Panc1 (cell line): ENCODE results near the gene TMEM51. TPM values are rescaled to one million over a fixed set of nuclear protein-coding genes. Genes with fewer than 3 reads are reported as not detected.

Experiments used
- ATAC-seq: fragments of 200-7000 bp; cut with Tn5 transposase; 2 replicates; pipeline ENCODE4 v1.9.1; 2020; ENCODE audit warnings: mild to moderate bottlenecking, moderate library complexity
- BruUV-seq: library from RNA; stranded (reverse); fragments of 400-500 nt; replicated peaks from 2 replicates; lab custom pipeline; 2021; lab: Mats Ljungman, UMichigan
- CTCF ChIA-PET: fragments of 300-600 bp; sonication (Branson Sonifier 250); formaldehyde crosslinking; loops from one replicate; lab custom pipeline; 2022; ENCODE audit warnings: antibody characterized with exemption; lab: Charles Lee
- POLR2A ChIA-PET: fragments of 300-600 bp; sonication (Branson Sonifier 250); formaldehyde crosslinking; loops from one replicate; lab custom pipeline; 2022; ENCODE audit warnings: antibody characterized with exemption; lab: Charles Lee
- DNase-seq: peaks from one replicate; pipeline ENCODE4 v3.0.0-alpha.2; 2010; ENCODE audit warnings: low read depth, low spot score
- H3K27ac ChIP-seq: 2 replicates; pipeline ENCODE4 v1.5.1; 2011; ENCODE audit warnings: mild to moderate bottlenecking, low read length, inconsistent platforms
- H3K27me3 ChIP-seq: fragments of 200-500 bp; sonication (Bioruptor generic); 2 replicates; pipeline ENCODE4 v1.6.0; 2014; ENCODE audit warnings: low read length, inconsistent platforms; ENCODE audit not compliant: control insufficient read depth, insufficient read depth
- H3K36me3 ChIP-seq: fragments of 200-500 bp; sonication (Bioruptor generic); 2 replicates; pipeline ENCODE4 v1.5.1; 2014; ENCODE audit warnings: inconsistent platforms, mild to moderate bottlenecking, low read length, moderate library complexity; ENCODE audit not compliant: control insufficient read depth, insufficient read depth
- H3K4me1 ChIP-seq: 2 replicates; pipeline ENCODE4 v1.5.1; 2011; ENCODE audit warnings: inconsistent platforms, mild to moderate bottlenecking, low read length, moderate library complexity; ENCODE audit not compliant: control insufficient read depth, insufficient read depth
- H3K4me3 ChIP-seq, 2 experiments: 2 replicates each; pipeline ENCODE4 v1.5.1; 2011 to 2012; ENCODE audit warnings: low read depth in 2 of 2, low read length in 2 of 2, mild to moderate bottlenecking in 2 of 2, inconsistent platforms in 1 of 2, moderate library complexity in 1 of 2
- H3K9me3 ChIP-seq: fragments of 200-500 bp; sonication (Bioruptor generic); 2 replicates; pipeline ENCODE4 v1.5.1; 2014; ENCODE audit warnings: low read depth, mild to moderate bottlenecking, inconsistent platforms, low read length, moderate library complexity; ENCODE audit not compliant: control insufficient read depth, insufficient read depth
- CTCF ChIP-seq: fragments of 450-650 bp; IDR thresholded peaks from 2 replicates; pipeline ENCODE4 v1.5.1; 2017; ENCODE audit warnings: mild to moderate bottlenecking
- POLR2AphosphoS5 ChIP-seq: IDR thresholded peaks from 2 replicates; pipeline ENCODE4 v1.6.1; 2012; ENCODE audit warnings: mild to moderate bottlenecking, low read depth, low read length, moderate library complexity
- REST ChIP-seq, 2 experiments: IDR thresholded peaks; 2 replicates each; pipeline ENCODE4 v1.6.1; 2011 to 2012; ENCODE audit warnings: low read depth in 2 of 2, control low read depth in 1 of 2, low read length in 1 of 2, mild to moderate bottlenecking in 1 of 2, moderate library complexity in 1 of 2; ENCODE audit not compliant: insufficient read depth in 1 of 2
- SIN3A ChIP-seq: IDR thresholded peaks from 2 replicates; pipeline ENCODE4 v1.6.1; 2012; ENCODE audit warnings: low read depth, mild to moderate bottlenecking, low read length, moderate library complexity, borderline replicate concordance; ENCODE audit not compliant: insufficient read depth
- TCF7L2 ChIP-seq: IDR thresholded peaks from 2 replicates; pipeline ENCODE4 v1.6.1; 2011; ENCODE audit warnings: mild to moderate bottlenecking, low read depth, low read length, inconsistent platforms
- in situ Hi-C: cut with HindIII; loops from 2 replicates; pipeline ENCODE4 v1.10.0; 2016; ENCODE audit warnings: low sequenced_read_pairs, low pct_unique_long_range_greater_than_20kb
- intact Hi-C: fragments of 100-400 bp; cut with micrococcal nuclease; formaldehyde crosslinking; loops from one replicate; pipeline ENCODE4 v1.10.0; 2022; ENCODE audit not compliant: unreplicated experiment
- total RNA-seq: library from RNA; stranded (reverse); gene quantifications from one replicate; pipeline ENCODE4 v1.2.1, GENCODE V29; 2021; ENCODE audit not compliant: unreplicated experiment

TMEM51 gene
- total RNA-seq, 1 experiment from 2014 or later = 25.8 TPM

GRCh38 chr1:15141935-15142539 is 11.5 kb upstream of the TMEM51 start:
- no TSS peak for BruUV-seq
- ChIA-PET CTCF (interaction anchor here (0.6 kb wide), 1 partner anchor 120 kb away, joined by 3 read pairs; no protein-coding TSS in a partner anchor), POLR2A (no interaction called here)
- no peak for TF ChIP-seq POLR2AphosphoS5
- TF ChIP-seq SIN3A = no peak
- TF ChIP-seq REST (IDR thresholded peaks at IDR 0.05; ENCODE audit: insufficient read depth in 1 of 2, low read depth in 2 of 2, low read length in 1 of 2) = no peak
- no peak for TF ChIP-seq TCF7L2
- no peak for TF ChIP-seq CTCF
- H3K9me3 ChIP-seq = no peaks in the 10 kb centered on the region
- no peak overlapping the region for H3K4me3 ChIP-seq
- H3K36me3 ChIP-seq = no peaks in the 10 kb centered on the region
- no peaks in the 10 kb centered on the region for H3K27me3 ChIP-seq
- DNase-seq (no peak), ATAC-seq (no peak)
- intact Hi-C loops = no loop called here
- H3K4me1 ChIP-seq = no peaks in the 10 kb centered on the region
- no peak overlapping the region for H3K27ac ChIP-seq
- in situ Hi-C loops = no loop called here

- POLR2A ChIA-PET = no interaction called here
- no peaks in the 10 kb centered on the region for H3K27me3 ChIP-seq
- ATAC-seq (no peak), DNase-seq (no peak)
- TF ChIP-seq SIN3A (no peak), CTCF (no peak), REST (IDR thresholded peaks at IDR 0.05; ENCODE audit: insufficient read depth in 1 of 2, low read depth in 2 of 2, low read length in 1 of 2) (no peak), POLR2AphosphoS5 (no peak), TCF7L2 (no peak)
- CTCF ChIA-PET = no interaction called here
- H3K36me3 ChIP-seq = no peaks in the 10 kb centered on the region
- BruUV-seq = no TSS peak
- no peaks in the 10 kb centered on the region for H3K9me3 ChIP-seq
- H3K27ac ChIP-seq = no peak overlapping the region
- in situ Hi-C loops (no loop called here), intact Hi-C loops (no loop called here)
- H3K4me3 ChIP-seq = no peak overlapping the region
- H3K4me1 ChIP-seq = no peaks in the 10 kb centered on the region
These were observed 8.2 kb upstream of the TMEM51 start for GRCh38 chr1:15145327-15145726.
